SK-N-SH (cell line): Measurements from ENCODE around the gene DLG2.

Experiments used
- CHD2 ChIP-seq: fragments of 150-350 bp; IDR thresholded peaks from 2 replicates; pipeline ENCODE4 v1.6.1; 2018; ENCODE audit warnings: low read length; ENCODE audit not compliant: partially characterized antibody
- EP300 ChIP-seq, 2 experiments: IDR thresholded peaks; 2 replicates each; pipeline versions ENCODE4 v1.4.0 to v1.6.1; 2012; ENCODE audit warnings: borderline replicate concordance in 1 of 2, low read depth in 1 of 2, low read length in 1 of 2
- EZH2phosphoT487 ChIP-seq: fragments of 200-600 bp; sonication (generic); IDR thresholded peaks from 2 replicates; pipeline ENCODE4 v1.6.1; 2017; ENCODE audit warnings: low read depth, mixed run types, mild to moderate bottlenecking, antibody characterized with exemption, moderate library complexity, borderline replicate concordance
- FOXJ3 ChIP-seq: sonication (generic); formaldehyde crosslinking; IDR thresholded peaks from 2 replicates; pipeline ENCODE4 v1.5.1; 2020; ENCODE audit warnings: mild to moderate bottlenecking, missing genetic modification reagents
- FOXM1 ChIP-seq: IDR thresholded peaks from 2 replicates; pipeline ENCODE4 v1.4.0; 2012; ENCODE audit warnings: low read depth, mild to moderate bottlenecking
- GABPA ChIP-seq: IDR thresholded peaks from 2 replicates; pipeline ENCODE4 v1.4.0; 2012; ENCODE audit warnings: low read depth, mild to moderate bottlenecking
- MEF2A ChIP-seq: IDR thresholded peaks from 2 replicates; pipeline ENCODE4 v1.4.0; 2012; ENCODE audit warnings: low read depth, borderline replicate concordance
- NFIC ChIP-seq: IDR thresholded peaks from 2 replicates; pipeline ENCODE4 v1.4.0; 2012; ENCODE audit warnings: borderline replicate concordance
- SMC3 ChIP-seq: IDR thresholded peaks from 2 replicates; pipeline ENCODE4 v1.6.1; 2012; ENCODE audit warnings: low read depth, low read length, improper control_type of control experiment
- TAF1 ChIP-seq: IDR thresholded peaks from 2 replicates; pipeline ENCODE4 v1.6.1; 2012; ENCODE audit warnings: low read depth, mild to moderate bottlenecking, low read length, moderate library complexity, borderline replicate concordance
- TF ChIP-seq, protein P1 (sequence below): fragments of 200-600 bp; sonication (generic); IDR thresholded peaks from 2 replicates; pipeline ENCODE4 v1.6.1; 2017; ENCODE audit warnings: antibody characterized with exemption, mild to moderate bottlenecking, moderate library complexity
- TF ChIP-seq, protein P2 (sequence below): IDR thresholded peaks from 2 replicates; pipeline ENCODE4; 2012
- TF ChIP-seq, protein P3 (sequence below): IDR thresholded peaks from 2 replicates; pipeline ENCODE4 v1.6.1; 2012; ENCODE audit warnings: mild to moderate bottlenecking, low read depth, low read length, moderate library complexity
- TF ChIP-seq, protein P4 (sequence below): IDR thresholded peaks from 2 replicates; pipeline ENCODE4 v1.4.0; 2012; ENCODE audit warnings: low read depth

DNA sequence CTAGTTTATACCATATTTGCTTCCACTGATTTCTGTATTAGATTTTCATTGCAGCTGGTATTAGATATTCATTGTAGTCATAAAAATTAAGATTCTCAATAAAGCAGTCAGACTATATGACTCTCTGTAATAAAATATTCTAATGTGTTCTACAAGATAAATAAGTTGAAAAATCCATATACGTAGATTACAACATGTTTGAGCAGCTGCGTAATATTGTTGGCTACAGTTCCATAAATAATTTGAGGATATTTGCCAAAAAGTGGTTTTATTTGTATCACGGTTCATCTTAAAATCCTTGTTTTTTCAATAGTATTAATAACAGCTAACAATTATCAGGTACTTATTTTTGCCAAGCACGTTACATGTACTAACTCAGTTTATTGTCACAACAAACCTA is 1672.4 kb downstream of the DLG2 start:
- TF ChIP-seq, protein P1, sequence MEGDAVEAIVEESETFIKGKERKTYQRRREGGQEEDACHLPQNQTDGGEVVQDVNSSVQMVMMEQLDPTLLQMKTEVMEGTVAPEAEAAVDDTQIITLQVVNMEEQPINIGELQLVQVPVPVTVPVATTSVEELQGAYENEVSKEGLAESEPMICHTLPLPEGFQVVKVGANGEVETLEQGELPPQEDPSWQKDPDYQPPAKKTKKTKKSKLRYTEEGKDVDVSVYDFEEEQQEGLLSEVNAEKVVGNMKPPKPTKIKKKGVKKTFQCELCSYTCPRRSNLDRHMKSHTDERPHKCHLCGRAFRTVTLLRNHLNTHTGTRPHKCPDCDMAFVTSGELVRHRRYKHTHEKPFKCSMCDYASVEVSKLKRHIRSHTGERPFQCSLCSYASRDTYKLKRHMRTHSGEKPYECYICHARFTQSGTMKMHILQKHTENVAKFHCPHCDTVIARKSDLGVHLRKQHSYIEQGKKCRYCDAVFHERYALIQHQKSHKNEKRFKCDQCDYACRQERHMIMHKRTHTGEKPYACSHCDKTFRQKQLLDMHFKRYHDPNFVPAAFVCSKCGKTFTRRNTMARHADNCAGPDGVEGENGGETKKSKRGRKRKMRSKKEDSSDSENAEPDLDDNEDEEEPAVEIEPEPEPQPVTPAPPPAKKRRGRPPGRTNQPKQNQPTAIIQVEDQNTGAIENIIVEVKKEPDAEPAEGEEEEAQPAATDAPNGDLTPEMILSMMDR: no peak
- TF ChIP-seq EP300 (IDR thresholded peaks at IDR 0.05; ENCODE audit: borderline replicate concordance in 1 of 2, low read depth in 1 of 2, low read length in 1 of 2) (no peak), SMC3 (no peak), TAF1 (no peak), MEF2A (no peak), FOXM1 (no peak), CHD2 (no peak), GABPA (no peak), NFIC (no peak), FOXJ3 (CRISPR knock-in tag) (no peak), EZH2phosphoT487 (no peak)
- TF ChIP-seq, protein P2, sequence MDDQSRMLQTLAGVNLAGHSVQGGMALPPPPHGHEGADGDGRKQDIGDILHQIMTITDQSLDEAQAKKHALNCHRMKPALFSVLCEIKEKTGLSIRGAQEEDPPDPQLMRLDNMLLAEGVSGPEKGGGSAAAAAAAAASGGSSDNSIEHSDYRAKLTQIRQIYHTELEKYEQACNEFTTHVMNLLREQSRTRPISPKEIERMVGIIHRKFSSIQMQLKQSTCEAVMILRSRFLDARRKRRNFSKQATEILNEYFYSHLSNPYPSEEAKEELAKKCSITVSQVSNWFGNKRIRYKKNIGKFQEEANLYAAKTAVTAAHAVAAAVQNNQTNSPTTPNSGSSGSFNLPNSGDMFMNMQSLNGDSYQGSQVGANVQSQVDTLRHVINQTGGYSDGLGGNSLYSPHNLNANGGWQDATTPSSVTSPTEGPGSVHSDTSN: no peak
- TF ChIP-seq, protein P3, sequence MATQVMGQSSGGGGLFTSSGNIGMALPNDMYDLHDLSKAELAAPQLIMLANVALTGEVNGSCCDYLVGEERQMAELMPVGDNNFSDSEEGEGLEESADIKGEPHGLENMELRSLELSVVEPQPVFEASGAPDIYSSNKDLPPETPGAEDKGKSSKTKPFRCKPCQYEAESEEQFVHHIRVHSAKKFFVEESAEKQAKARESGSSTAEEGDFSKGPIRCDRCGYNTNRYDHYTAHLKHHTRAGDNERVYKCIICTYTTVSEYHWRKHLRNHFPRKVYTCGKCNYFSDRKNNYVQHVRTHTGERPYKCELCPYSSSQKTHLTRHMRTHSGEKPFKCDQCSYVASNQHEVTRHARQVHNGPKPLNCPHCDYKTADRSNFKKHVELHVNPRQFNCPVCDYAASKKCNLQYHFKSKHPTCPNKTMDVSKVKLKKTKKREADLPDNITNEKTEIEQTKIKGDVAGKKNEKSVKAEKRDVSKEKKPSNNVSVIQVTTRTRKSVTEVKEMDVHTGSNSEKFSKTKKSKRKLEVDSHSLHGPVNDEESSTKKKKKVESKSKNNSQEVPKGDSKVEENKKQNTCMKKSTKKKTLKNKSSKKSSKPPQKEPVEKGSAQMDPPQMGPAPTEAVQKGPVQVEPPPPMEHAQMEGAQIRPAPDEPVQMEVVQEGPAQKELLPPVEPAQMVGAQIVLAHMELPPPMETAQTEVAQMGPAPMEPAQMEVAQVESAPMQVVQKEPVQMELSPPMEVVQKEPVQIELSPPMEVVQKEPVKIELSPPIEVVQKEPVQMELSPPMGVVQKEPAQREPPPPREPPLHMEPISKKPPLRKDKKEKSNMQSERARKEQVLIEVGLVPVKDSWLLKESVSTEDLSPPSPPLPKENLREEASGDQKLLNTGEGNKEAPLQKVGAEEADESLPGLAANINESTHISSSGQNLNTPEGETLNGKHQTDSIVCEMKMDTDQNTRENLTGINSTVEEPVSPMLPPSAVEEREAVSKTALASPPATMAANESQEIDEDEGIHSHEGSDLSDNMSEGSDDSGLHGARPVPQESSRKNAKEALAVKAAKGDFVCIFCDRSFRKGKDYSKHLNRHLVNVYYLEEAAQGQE: no peak
- TF ChIP-seq, protein P4, sequence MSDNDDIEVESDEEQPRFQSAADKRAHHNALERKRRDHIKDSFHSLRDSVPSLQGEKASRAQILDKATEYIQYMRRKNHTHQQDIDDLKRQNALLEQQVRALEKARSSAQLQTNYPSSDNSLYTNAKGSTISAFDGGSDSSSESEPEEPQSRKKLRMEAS: no peak
